ENCODE results near the gene TUBA4B. TPM values are rescaled to one million over a fixed set of nuclear protein-coding genes. Genes with fewer than 3 reads are reported as not detected.

Gene TUBA4B
- total and polyA plus RNA-seq, 2 of the 4 experiments (the other 2 are of a cell fraction) = not detected

DNA sequence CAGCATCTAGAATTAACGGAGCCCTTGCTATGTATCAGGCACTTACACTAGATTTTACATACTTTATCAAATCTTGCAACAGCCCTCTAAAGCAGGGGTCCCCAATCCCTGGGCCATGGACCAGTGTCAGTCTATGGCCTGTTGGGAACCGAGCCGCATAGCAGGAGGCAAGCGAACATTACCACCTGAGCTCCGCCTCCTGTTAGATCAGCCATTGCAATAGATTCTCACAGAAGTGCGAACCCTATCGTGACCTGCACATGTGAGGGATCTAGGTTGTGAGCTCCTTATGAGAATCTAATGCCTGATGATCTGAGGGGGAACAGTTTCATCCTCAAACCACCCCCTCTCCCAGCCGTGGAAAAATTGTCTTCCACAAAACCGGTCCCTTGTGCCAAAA, 39.6 kb downstream of the TUBA4B start:
- no CpG with 5 or more reads among the region's 9 CpGs for WGBS, 2 experiments (ENCODE audit: extremely low coverage in 2 of 2, insufficient read length in 1 of 2)
- Histone ChIP-seq H3K14ac (replicated peaks; ENCODE audit: low read depth, low read length) (no peak overlapping the region), H2AK5ac (ENCODE audit: low read depth, low read length) (no peak overlapping the region), H3K18ac (ENCODE audit: low read depth, low read length) (no peak overlapping the region), H3K4me1 (ENCODE audit: control insufficient read depth, insufficient read depth, low read length) (peaks cover 14% of the 10 kb centered on the region), H2BK20ac (ENCODE audit: low read depth, low read length) (no peak overlapping the region), H3K36me3 (ENCODE audit: control insufficient read depth, insufficient read depth, low read length) (no peaks in the 10 kb centered on the region), H2BK120ac (ENCODE audit: low read depth, low read length) (no peak overlapping the region), H4K5ac (ENCODE audit: low read depth, low read length) (no peak overlapping the region), H3K56ac (ENCODE audit: extremely low read depth, insufficient read depth, low read length) (no peak overlapping the region), H3K79me1 (ENCODE audit: low read depth in 1 of 2, low read length in 2 of 2) (no peaks in the 10 kb centered on the region), H3K4me3 (ENCODE audit: insufficient read depth, low read depth, low read length) (no peak overlapping the region), H3K27ac (ENCODE audit: insufficient read depth, low read length) (no peak overlapping the region), H2AFZ (replicated peaks; ENCODE audit: low read length, poor library complexity) (no peak overlapping the region), H4K91ac (ENCODE audit: insufficient read depth, low read depth, low read length) (no peak overlapping the region), H4K8ac (ENCODE audit: low read depth in 2 of 2, low read length in 2 of 2) (no peak overlapping the region), H3K4me2 (ENCODE audit: low read depth, low read length) (no peak overlapping the region), H3K23ac (ENCODE audit: low read depth, low read length) (no peak overlapping the region), H3K9ac (ENCODE audit: low read depth, low read length) (no peak overlapping the region), H3K27me3 (ENCODE audit: control insufficient read depth, insufficient read depth, low read length) (no peaks in the 10 kb centered on the region), H2AK9ac (replicated peaks; ENCODE audit: low read depth, low read length, poor library complexity) (no peak overlapping the region), H4K20me1 (ENCODE audit: insufficient read depth, low read length) (peaks cover 4% of the 10 kb centered on the region; the same call in 1 of the 2 replicates), H3K4ac (ENCODE audit: low read depth, low read length) (no peak overlapping the region), H3K9me1 (ENCODE audit: insufficient read depth, low read length) (peaks cover 11% of the 10 kb centered on the region; the same call in 1 of the 2 replicates), H2BK15ac (ENCODE audit: low read depth, low read length) (no peak overlapping the region), H2BK5ac (ENCODE audit: low read depth, low read length, poor library complexity, severe bottlenecking) (no peak overlapping the region), H3K9me3 (ENCODE audit: control insufficient read depth, insufficient read depth, low read length) (no peaks in the 10 kb centered on the region)
- ATAC-seq (ENCODE audit: low read depth) (no peak), DNase-seq (no peak)
- no TSS peak for BruUV-seq (replicated peaks)
- TF ChIP-seq MXI1 (IDR thresholded peaks at IDR 0.05; ENCODE audit: borderline replicate concordance, low read depth, low read length) (no peak), MAFK (IDR thresholded peaks at IDR 0.05; ENCODE audit: low read depth, low read length) (no peak), FOS (IDR thresholded peaks at IDR 0.05; ENCODE audit: low read depth, low read length) (no peak), RFX5 (IDR thresholded peaks at IDR 0.05; ENCODE audit: low read depth, low read length) (no peak), SMC3 (IDR thresholded peaks at IDR 0.05; ENCODE audit: low read depth, low read length) (no peak), BHLHE40 (IDR thresholded peaks at IDR 0.05; ENCODE audit: low read depth, low read length) (no peak), CHD1 (IDR thresholded peaks at IDR 0.05; ENCODE audit: low read depth, low read length) (no peak), RAD21 (IDR thresholded peaks at IDR 0.05; ENCODE audit: low read length) (no peak), RCOR1 (IDR thresholded peaks at IDR 0.05; ENCODE audit: insufficient replicate concordance, low read length) (no peak), POLR2A (IDR thresholded peaks at IDR 0.05; ENCODE audit: low read depth, low read length) (no peak), MAZ (IDR thresholded peaks at IDR 0.05; ENCODE audit: borderline replicate concordance, low read depth, low read length) (no peak)
- TF ChIP-seq, protein P1, sequence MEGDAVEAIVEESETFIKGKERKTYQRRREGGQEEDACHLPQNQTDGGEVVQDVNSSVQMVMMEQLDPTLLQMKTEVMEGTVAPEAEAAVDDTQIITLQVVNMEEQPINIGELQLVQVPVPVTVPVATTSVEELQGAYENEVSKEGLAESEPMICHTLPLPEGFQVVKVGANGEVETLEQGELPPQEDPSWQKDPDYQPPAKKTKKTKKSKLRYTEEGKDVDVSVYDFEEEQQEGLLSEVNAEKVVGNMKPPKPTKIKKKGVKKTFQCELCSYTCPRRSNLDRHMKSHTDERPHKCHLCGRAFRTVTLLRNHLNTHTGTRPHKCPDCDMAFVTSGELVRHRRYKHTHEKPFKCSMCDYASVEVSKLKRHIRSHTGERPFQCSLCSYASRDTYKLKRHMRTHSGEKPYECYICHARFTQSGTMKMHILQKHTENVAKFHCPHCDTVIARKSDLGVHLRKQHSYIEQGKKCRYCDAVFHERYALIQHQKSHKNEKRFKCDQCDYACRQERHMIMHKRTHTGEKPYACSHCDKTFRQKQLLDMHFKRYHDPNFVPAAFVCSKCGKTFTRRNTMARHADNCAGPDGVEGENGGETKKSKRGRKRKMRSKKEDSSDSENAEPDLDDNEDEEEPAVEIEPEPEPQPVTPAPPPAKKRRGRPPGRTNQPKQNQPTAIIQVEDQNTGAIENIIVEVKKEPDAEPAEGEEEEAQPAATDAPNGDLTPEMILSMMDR (conservative IDR thresholded peaks at IDR 0.05; ENCODE audit: low read depth, low read length) = no peak
- TF ChIP-seq, protein P2, sequence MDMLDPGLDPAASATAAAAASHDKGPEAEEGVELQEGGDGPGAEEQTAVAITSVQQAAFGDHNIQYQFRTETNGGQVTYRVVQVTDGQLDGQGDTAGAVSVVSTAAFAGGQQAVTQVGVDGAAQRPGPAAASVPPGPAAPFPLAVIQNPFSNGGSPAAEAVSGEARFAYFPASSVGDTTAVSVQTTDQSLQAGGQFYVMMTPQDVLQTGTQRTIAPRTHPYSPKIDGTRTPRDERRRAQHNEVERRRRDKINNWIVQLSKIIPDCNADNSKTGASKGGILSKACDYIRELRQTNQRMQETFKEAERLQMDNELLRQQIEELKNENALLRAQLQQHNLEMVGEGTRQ (IDR thresholded peaks at IDR 0.05; ENCODE audit: low read depth, low read length) = no peak
- CTCF ChIA-PET = interaction anchor here (1.6 kb wide), 1 partner anchor 14 kb away, joined by 9 read pairs; the partner anchor contains the start of gene DNAJB2
- dilution Hi-C loops (cut with HindIII; ENCODE audit: low sequenced_read_pairs, unreplicated experiment) = no loop called here
- intact Hi-C loops (cut with micrococcal nuclease) = no loop called here
- in situ Hi-C loops (cut with MboI; ENCODE audit: low sequenced_read_pairs) = no loop called here
- POLR2A ChIA-PET (ENCODE audit: unreplicated experiment) = no interaction called here
